CD4-positive, alpha-beta T cell treated with Interleukin-1 beta for 1 hour (primary cell): Measurements from ENCODE around the gene GALNT13.

Experiments used
- DNase-seq, 2 donors: peaks; one replicate each; pipeline ENCODE4 v3.0.0-alpha.2; 2020 to 2022

The GALNT13 gene

DNA sequence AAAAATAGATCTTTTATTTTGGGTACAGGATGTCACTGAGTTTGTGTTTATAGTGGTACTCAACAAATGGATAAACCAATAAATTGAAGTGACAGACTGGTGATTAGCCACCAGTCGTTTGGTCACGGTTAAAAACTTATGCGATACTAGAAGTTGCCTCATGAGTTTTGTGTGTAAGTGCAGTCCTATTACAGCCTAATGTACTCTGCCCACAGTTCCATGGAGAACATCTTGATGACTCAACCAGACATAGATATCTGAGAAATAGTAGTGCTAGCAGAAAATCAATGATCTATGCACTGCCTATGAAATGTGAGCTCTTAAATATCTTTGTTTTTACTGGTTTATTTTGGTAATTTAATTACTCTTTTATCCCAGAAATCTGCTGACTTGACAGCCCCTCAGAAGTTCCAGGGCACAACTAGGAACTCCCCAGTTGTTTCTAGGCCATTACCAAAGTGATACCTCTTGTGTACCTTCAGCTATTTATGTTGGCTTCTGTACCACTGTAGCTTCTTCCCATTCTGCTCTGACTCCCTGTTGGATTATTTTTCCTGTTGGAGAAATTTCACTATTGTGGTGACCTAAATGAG, 617.6 kb downstream of the GALNT13 start:
- no peak for DNase-seq

DNA sequence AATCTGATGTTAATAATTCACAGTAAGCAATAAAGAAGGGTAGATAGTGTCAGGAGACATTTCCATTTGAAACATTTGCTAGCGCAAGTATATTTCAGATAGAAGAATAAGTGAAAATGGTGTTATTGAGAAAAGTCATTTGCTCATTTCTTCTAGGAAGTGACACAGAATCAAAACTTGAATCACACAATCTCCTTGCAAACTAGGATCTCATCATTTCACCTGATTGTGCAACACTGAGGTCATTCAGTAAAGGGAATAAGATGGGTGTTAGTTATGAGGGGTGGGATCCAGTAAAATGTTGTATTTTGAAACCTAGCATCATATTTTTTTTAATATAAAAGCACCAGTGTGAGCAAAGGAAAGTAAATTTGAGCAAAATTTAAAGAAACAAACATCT, 618.8 kb downstream of the GALNT13 start:
- DNase-seq = no peak

DNA sequence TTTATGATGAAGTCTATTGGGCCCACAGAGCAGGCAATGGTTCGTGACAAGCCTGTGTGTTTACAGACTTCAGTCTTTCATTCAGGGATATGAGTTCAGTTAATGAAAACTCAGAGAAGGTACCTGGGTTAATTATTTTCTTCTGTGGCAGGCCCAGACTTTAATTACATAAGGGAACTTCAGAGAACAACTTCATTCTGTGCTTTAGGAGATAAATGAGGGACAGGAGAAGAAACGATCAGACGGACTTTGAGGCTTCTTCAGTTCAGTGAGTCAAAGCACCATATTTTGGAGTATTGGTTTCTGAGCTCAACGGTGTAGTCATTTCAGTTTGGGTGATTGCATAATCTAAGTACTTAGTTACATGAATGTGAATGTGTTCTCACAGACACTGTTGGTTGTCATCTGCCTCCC, 623.7 kb downstream of the GALNT13 start:
- no peak for DNase-seq

DNA sequence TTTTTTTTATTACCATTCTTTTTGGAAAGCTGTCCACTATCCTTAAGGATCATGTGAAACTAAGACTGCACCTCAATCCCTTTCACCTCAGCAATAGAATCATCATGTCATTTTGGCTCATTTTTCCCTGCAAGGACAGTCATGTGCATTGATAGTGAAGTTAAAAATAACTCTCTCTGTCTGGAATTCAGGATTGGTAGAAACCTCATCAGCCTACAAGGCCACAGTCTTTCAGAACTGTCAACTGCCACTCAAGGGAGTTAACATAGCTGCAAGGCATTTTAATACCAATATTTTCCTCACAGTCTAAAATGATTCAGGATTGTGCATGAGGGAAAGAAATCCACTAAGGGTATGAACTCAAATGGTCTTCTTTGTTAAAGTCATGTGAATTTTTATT, 625.3 kb downstream of the GALNT13 start:
- no peak for DNase-seq
